Measurements from ENCODE around the gene ENTPD6.
"Not testable (repeated sequence)": the region's sequence is repeated elsewhere in the genome, so short reads cannot be mapped to it uniquely, and the experiment has no call there.

Gene ENTPD6

DNA sequence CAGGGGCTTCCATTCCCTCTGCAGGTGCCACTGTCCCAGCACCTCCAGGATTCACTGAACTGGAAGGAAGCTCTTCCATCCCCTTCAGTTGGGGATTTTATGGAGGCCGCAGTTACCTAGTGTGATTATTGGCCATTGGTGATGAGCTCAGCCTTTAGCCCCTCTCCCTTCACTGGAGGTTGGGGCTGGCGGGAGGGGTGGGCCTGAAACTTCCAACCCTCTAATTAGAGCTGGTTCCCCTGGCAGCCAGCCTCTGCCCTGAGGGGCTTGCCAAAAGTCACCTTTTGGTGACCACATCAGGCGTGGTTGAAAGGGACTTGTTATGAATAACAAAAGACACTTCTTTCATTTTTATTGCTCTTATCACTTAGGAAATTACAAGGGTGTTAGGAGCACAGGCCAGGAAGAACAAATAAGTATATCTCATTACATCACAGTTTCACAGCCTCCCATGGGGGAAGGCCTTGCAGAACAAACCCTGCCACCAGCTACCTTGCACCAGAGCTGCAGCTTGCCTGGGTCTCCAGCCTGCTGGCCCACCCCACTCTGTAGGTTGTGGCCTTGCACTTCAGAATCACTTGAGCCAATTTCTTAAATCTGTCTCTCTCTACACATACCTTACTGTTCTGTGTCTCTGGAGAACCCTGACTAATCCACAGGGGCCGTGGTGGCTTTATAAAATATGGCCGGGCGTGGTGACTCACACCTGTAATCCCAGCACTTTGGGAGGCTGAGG, 57.3 kb downstream of the ENTPD6 start:
- in situ Hi-C loops (cut with MboI; ENCODE audit: low sequenced_read_pairs), result no loop called here

DNA sequence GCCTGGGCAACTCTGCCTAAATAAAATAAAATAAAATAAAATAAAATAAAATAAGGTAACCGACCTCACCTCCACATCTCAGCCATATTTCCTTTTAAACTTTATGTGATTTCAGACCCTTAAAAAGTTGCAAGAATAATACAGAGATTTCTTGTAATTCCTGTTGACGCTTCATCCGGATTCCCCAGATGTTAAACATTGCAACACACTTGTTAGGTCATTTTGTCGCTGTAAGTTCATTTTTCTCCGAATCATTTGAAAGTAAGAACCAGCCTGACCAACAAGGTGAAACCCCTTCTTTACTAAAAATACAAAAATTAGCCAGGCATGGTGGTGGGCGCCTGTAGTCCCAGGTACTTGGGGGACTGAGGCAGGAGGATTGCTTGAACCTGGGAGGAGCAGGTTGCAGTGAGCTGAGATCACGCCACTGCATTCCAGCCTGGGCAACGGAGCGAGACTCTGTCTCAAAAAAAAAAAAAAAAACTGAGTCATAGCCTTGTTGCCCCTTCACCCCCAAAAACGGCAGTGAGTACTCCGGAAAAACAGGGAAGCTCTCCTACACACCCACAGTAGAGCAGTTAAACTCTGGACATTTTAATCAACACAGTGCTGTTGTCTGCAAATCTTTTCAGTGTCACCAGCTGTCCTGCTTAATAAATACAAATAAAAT, 58.2 kb downstream of the ENTPD6 start:
- in situ Hi-C loops (cut with MboI; ENCODE audit: low sequenced_read_pairs), result no loop called here

DNA sequence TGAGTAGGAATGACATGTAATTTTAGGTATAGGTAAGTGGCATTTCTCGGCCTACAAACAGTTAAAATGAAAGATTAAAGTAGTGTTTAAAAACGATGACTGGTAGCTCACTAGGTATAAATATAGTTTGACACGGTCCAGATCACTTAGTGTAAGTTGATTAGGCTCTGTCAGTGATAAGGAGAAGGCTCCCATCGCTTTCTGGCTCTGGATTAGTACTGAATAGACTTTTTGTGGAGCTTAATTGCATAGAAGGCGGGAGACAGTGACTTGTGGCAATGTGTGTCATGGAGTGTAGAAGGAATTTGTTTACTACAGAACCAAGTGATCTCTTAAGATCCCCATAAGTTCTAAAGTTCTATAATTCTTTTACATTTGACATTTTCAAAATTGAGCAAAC, 59.1 kb downstream of the ENTPD6 start:
- in situ Hi-C loops (cut with MboI; ENCODE audit: low sequenced_read_pairs), result no loop called here

DNA sequence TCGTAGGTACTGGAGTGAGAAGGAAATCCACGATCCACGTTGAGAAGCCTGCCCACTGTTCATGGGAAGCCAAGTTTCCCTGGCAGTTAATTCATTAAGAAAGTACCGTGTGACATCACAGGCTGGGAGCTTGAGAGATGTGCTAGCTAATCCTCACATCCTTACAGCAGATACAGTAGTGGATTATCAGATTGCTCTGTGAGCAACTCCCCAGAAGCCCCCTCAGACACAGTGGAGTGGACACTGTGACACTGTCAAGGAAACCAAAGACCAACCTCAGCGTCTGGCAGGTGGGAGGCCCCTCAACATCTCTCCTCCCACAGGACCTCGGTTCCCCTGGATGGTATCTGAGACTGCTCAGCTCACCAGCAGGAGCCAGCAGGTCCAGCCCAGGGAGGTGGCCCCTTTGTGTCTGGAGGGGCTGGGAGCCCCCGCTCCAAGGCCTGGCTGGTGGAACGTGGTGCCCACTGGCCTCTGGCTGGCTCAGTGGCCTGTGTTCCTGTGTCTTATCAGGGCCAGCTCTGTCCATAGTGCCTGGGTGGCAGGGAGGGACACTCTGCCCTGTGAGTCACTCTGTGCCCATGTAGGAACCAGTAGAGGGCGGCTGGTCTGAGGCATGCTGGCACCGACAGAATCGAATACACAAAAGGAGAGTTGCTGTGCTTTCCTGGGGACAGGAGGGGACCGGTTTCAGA, 59.6 kb downstream of the ENTPD6 start:
- in situ Hi-C loops (cut with MboI; ENCODE audit: low sequenced_read_pairs), result no loop called here

DNA sequence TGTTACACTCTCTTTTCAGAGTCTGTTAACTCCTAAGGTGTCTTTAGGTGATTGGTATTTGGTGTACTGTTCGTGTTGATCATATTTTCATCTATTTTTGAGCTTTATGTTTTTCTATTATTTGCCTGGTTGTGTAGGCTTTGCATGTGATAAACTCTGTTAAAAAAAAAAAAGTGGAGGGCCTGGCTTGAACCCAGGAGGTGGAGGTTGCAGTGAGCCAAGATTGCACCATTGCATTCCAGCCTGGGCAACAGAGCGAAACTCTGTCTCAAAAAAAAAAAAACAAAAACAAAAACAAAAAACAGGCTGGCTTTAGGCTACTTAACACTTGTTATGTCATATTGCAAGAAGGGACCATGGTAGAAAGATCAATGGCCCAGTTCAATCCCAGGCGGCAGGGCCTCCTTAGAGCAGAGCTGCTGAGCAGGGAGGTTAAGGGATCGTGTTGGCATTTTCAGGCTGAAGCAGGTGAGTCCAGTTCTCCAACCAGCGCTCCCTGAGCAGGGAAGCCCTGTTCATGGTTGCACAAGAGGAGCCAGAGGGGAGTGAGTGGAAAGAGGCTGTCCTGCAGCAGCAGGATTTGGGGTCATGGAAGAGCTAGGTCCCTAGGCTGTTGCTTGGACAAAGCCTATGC, 60.8 kb downstream of the ENTPD6 start:
- in situ Hi-C loops (cut with MboI; ENCODE audit: low sequenced_read_pairs), result no loop called here

DNA sequence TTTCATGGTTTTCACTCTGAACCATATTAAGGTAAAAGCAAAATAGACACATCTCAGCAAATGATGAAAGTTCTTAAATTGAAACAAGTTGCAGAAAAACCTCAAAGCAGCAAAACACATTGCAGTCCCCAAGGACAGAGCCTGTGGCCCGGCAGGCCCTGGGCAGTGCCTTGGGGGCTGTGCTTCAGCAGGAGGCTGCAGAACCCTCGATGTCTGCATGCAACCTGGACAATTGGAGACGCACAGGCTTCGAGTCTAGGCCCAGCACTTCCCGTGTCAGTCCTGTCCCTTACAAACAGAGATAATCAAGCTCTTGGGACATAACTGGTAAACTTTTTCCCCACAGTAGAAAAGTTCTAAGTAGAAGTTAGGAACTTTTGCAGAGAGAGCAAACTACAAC, 61.6 kb downstream of the ENTPD6 start:
- in situ Hi-C loops (cut with MboI; ENCODE audit: low sequenced_read_pairs), result no loop called here

DNA sequence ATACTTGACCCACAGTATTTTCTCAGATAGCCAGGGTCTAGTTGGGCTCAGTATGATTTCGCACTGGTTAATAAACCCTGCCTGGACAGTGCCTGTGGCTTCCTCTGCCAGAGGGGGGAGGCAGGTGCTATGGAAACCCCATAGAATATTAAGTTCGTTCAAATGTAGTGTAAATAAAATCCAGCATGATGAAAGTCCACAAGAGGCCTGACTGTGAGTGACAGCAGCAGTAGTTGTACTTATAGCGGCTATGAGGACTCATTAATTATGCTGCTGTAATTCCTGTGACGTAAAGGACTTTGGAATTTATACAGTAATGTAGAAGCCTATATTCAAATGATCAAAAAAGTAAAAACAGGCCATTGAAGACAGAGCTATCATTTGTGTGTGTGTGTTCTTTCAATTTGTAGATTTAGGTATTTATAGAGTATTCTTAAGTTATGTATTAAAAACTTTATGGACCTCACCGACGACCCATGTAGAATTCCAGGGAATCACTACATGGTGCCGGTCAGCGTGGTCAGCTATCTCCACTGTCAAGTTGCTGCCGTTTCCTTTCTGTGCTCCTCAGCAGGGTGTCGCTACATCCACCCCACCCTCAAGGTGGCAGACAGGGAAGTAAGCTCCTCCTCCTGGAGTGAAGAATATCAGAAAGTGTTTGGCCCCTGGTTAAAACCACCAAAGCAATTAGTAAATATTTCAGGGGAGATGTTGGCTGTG, 62.4 kb downstream of the ENTPD6 start:
- in situ Hi-C loops (cut with MboI; ENCODE audit: low sequenced_read_pairs), result no loop called here

DNA sequence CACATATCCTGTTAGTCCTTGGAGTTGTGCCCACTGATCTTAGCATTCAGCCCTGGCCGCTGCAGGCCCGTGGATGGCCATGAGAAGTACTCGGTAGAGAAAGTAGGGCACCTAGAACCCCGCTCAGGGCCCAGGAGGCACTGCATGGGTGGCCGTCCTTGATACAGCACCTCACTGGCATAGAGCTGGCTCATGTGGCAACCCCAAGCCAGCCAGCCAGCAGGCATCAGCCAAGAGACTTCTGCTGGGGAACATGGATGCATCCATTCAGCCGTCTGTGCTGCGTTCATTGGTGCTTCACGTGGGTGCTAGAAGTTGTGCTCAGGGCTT, 62.9 kb downstream of the ENTPD6 start:
- in situ Hi-C loops (cut with MboI; ENCODE audit: low sequenced_read_pairs), result no loop called here

DNA sequence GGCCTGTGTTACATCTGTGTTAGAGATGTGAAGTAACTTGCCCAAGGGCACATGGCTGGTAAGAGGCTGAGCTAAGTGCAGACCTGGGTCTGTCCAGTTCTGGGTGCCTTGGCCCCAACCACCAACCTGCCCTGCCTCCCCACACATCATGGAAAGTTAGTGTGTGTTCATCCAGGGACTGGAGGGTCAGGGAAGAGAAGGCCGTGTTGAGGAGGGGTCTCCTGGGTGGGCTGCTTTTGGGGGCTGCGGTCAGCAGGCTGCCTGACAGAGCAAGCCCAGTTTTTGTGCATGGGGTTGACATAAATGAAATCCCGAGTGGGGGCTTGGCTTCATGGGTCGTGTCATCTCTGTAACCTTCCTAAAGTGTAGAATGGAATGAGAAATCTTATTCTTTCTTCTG, 63.3 kb downstream of the ENTPD6 start:
- in situ Hi-C loops (cut with MboI; ENCODE audit: low sequenced_read_pairs), result no loop called here

DNA sequence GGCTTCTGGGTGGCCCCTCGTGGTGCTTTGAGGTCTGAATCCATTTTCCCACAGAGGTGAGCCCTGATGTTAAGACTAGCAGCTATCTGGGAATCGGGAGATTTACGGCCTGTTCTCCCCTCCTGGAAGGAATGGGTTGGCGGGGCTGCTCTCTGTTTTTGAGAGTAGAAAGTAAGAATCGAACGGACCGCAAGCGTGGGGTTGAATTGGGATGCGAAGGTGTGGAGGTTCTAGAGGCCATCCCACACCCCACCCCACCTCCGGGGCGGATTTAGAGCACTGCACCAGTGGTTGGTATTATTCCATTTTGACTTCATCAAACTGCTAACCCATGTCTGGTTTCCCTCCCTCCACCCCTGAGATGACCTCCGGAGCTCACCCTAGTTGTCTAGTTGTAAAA, 63.8 kb downstream of the ENTPD6 start:
- in situ Hi-C loops (cut with MboI; ENCODE audit: low sequenced_read_pairs), result no loop called here

DNA sequence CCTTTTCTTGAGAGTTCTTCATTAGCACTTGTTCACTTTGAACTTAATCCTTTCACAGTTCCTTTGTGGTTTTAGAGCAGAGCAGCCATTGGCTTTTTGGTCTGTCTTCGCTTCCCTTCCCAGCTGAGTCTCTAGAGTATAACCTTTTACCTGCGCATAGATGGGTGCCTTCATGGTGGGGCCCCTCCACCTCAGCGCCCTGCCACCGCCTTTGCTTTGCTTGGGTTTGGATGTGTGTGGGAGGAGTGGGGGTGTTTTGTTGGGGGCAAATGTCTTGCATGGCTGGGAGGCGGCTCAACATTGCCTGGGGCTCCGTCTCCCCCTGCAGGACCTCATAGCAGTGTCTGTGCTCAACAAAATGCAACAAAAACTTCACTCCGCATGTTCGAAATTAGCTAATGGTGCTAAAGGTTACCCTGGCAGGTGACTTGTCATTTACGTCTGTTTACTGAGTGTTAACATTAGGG, 64.3 kb downstream of the ENTPD6 start:
- in situ Hi-C loops (cut with MboI; ENCODE audit: low sequenced_read_pairs), result no loop called here

DNA sequence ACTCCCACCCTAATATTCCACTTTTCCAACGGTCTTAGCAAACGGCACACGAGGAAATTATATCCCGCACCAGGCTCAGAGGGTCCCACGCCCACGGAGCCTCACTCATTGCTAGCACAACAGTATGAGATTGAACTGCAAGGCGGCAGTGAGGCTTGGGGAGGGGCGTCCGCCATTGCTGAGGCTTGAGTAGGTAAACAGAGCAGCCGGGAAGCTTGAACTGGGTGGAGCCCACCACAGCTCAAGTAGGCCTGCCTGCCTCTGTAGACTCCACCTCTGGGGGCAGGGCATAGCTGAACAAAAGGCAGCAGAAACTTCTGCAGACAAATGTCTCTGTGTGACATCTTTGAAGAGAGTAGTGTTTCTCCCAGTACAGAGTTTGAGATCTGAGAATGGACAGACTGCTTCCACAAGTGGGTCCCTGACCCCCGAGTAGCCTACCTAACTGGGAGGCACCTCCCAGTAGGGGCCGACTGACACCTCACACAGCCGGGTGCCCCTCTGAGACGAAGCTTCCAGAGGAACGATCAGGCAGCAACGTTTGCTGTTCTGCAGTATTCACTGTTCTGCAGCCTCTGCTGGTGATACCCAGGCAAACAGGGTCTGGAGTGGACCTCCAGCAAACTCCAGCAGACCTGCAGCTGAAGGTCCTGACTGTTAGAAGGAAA, 65.4 kb downstream of the ENTPD6 start:
- in situ Hi-C loops (cut with MboI; ENCODE audit: low sequenced_read_pairs), result not testable (repeated sequence)

DNA sequence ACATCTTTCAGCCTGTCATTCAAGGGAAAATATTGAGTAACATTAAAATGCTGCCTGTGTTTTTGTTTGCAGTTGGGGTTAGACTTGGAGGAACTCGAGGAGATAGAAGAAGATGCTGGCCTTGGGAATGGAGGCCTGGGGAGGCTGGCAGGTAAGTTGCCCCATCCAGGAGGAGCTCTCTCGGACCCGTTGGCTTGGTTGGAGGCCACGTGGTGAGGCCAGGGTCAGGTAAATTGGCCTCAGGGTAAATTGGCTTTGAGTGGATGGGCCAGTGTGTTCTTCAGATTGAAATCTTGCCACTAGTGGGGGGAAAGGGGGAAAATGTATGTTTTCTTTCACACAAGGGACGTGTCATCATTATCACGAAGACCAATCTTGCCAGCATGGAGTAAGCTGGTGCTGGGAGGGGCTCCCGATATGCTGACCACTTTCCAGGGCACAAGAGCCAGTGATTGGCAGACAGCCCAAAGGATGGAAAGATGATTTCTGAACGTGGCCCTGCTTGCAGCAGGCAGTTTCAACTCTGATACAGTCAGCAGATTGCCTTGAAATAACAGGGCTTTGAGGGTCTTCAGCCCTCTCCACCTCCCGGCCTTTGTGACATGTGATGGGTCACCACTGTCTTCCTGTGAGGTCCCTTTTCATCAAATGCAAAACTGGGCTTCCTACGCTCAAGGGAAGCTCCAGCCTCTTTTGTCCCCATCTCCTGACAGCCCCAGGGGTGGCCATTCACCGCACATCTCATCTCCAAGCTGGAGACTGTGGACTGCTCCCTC, 73.7 kb downstream of the ENTPD6 start:
- in situ Hi-C loops (cut with MboI; ENCODE audit: low sequenced_read_pairs), result no loop called here

DNA sequence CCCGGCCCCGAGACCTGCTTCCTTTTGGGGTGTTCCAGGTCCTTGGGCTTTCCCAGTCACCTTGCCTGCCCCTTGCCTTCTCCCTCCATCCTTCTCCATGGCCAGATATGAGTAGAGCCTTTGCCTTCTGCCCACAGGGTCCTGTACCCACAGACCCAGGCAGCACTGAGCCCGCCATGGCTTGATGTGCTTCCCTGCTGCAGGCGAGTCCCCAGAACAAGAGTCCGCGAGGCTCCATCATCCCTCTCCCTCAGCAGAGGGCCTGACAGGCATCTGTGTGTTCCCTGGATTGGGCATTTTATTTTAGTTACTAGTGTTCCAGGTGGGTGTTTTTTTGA, 74.3 kb downstream of the ENTPD6 start:
- in situ Hi-C loops (cut with MboI; ENCODE audit: low sequenced_read_pairs), result no loop called here

DNA sequence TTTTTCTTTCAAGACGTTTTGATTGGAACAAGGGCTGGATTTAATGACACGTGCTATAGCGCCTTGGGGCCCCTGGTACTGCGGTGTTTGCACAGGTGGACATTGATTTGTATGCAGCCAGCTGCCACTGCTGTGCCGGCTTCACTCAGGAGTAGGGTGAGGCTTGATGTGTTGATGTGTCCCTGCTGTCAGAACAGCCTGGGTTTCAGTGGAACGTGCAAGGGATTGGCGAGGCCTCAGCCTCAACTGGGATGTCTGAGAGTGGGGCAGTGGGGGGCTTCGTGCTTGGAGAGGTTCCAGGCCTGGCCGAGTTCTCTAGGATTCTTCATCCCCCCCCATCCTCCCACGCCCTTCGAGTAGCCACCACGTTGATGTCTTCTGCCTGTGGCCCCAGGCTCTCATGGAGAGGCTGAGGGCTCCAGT, 75.3 kb downstream of the ENTPD6 start:
- in situ Hi-C loops (cut with MboI; ENCODE audit: low sequenced_read_pairs), result no loop called here

DNA sequence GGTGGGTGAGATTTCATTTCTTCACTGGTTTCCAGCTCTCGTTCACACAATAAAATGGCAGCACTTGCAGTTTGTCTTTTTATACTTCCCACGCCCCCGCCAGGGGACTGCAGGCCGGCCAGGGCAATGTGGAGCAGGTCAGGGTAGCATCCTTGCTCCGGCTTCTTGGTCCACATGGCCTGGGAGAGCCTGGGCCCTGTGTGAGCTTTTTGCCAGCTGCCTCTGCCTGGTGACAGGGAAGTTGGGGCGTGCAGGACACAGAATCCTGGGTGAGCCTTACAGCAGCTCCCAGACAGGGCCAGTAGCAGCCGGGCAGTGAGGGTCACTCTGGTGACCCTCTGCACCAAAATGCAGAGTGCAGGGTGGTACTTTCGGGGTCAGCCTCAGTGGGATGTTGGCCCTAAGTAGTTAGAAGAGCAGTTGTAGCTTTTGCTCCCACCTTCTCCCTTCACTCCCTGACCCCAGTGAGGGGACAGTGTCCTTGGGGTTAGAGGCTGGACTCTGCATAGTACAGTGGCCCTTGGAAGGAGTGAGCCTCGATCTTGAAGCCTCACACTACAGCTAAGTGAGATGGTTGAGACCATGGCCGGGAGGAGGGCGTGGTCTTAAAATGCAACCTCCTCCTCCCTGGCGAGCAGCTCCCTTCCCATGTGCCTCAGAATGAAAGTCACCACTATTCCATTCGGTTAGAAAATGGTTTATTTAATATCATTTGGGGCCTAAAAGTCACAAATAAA, 76.1 kb downstream of the ENTPD6 start:
- in situ Hi-C loops (cut with MboI; ENCODE audit: low sequenced_read_pairs), result no loop called here

DNA sequence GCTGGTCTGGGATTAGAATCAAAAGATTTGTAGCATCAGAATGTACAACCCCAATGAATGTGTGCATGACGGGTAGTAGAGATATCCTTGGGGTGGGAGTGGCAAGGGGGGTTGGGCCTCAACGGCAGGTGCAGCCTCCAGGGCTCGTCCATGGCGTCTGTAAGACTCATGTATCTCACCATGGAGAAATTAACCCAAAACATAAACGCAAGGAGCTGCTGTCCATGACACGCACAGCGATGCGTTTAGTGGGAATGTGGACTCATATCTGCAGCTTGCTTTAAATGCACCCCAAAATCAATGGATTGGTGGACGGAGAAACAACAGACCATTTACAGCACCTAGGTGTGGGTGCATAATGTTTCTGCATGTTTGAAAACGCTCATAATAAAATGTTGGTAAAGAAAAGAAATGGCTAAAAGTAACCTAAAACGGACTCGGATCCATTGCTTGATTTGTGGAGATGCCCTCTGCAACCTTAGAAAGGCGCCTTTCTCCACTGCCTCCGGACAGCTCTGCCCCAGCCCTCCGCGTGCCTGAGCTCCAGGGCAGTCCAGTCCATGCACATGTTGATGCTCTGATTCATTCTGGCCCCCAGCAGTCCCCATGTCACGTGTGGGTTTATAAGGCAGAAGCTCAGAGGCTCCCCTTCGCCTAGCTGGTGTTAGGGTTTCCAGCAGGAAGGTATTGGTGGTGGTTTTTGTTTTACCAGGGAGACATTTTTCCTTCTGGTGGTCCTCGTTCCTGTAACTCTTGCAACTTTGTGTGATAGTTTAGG, 76.9 kb downstream of the ENTPD6 start:
- in situ Hi-C loops (cut with MboI; ENCODE audit: low sequenced_read_pairs), result no loop called here

DNA sequence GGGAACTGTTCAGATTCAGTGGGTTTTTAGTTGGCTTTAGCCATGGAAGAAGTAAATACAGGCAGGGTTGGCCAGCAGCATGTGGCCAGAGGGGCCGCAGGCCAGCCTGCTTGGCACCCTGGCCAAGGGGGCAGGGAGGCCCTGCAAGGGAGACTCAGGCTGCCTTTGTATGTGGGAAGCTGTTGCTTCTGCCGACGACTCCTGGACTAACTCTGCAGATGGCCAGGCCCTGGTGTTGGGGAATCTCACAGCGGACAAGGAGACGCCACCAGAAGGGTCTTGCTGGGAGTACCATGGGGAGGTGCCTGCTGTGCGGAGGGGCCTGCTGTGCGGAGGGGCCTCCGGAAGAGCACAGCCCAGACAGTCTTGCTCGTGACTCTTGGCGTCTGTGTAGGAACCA, 77.5 kb downstream of the ENTPD6 start:
- in situ Hi-C loops (cut with MboI; ENCODE audit: low sequenced_read_pairs), result no loop called here

Measured in HL-60/S4 (cell line).